Activated CD4-positive, alpha-beta T cell treated with anti-CD3 and anti-CD28 coated beads for 4 hours (primary cell): ENCODE measurements around the gene B4GALT1.
"Not testable (repeated sequence)": the region's sequence is repeated elsewhere in the genome, so short reads cannot be mapped to it uniquely, and the experiment has no call there.

Experiments used
- DNase-seq, 2 donors: peaks; one replicate each; pipeline ENCODE4 v3.0.0-alpha.2; 2020

Gene B4GALT1

DNA sequence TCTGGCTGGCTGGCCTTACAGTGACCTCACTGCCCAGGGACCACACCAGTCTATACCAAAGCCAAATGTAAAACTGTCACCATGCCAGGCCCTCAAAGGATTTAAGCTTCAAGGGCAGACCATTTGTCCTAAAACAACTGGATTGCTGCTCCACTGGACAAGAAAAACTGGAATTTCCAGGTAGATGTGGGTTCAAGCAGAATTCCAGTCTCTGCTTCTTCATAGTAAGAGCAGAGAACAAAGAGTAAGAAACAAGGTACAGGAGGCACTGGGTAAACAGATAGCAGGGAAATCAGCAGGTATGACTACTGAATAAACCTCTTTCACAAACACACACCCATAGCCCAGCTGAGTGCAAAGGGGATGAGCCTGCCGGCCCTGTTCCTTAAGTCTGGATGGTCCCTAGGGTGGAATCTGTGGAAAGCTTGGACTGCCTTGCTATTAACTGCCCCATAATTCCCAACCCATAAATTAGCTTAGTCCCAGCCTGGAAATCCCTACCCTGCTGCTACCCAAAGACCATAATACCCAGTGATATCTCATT lies 5.5 kb downstream of the B4GALT1 start:
- no peak for DNase-seq

DNA sequence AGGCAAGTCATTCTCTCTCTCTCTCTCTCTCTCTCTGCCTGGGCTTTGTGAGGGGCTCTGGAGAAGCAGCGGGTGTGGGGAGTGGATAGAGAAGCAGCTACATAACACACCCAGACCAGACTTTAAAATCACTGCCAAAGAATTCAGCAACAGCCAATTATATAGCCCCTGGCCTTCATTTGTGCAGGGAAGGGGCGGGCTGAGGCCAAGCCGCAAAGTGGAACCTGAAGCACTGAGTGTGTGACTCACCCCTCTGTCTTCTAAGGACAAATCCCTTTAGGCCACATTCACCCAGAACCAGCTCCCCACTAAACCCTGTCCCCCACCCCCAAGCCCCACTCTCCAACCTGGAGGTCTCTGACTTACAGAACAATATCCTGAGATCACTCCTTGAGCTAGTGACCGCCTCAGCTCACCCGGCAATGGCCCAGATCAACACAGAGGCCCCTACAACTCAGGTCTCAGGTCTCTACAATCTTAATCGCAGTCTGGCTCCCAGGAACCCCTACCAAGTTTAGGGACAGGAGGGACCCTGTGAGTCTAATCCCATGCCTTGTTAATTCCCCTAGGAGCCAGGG lies 6.0 kb downstream of the B4GALT1 start:
- peak in 1 of 2 donors; percentile 47 for DNase-seq

DNA sequence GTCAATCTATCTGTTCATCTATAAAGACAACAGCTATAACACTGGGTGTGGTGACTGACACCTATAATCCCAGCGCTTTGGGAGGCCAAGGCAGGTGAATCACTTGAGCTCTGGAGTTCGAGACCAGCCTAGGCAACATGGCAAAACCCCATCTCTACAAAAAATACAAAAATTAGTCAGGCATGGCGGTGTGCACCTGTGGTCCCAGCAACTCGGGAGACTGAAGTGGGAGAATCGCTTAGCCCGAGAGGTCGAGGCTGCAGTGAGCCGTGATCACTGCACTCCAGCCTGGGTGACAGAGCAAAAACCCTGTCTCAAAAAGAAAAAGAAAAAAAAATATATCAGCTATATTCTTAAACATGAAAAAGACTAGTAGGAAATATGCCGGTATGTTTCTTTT lies 6.7 kb downstream of the B4GALT1 start:
- not testable (repeated sequence) for DNase-seq

DNA sequence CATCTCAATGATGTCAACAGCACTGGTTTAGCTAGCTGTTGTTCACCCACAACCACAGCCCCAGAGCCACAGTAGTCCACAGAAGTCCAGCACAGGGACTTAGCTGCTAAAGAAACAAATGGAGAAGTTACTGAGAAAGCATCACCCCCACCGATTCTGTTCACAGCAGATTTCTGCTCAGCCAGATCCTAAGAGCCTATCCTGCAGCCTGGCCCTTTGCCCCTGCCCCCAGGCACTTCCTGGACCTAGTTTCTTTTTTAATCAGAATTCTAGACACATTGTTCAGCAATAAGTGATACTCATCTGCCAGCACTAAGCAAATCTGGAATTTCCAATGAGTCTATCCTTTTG lies 7.4 kb downstream of the B4GALT1 start:
- DNase-seq: peak; percentile 57 to 58

DNA sequence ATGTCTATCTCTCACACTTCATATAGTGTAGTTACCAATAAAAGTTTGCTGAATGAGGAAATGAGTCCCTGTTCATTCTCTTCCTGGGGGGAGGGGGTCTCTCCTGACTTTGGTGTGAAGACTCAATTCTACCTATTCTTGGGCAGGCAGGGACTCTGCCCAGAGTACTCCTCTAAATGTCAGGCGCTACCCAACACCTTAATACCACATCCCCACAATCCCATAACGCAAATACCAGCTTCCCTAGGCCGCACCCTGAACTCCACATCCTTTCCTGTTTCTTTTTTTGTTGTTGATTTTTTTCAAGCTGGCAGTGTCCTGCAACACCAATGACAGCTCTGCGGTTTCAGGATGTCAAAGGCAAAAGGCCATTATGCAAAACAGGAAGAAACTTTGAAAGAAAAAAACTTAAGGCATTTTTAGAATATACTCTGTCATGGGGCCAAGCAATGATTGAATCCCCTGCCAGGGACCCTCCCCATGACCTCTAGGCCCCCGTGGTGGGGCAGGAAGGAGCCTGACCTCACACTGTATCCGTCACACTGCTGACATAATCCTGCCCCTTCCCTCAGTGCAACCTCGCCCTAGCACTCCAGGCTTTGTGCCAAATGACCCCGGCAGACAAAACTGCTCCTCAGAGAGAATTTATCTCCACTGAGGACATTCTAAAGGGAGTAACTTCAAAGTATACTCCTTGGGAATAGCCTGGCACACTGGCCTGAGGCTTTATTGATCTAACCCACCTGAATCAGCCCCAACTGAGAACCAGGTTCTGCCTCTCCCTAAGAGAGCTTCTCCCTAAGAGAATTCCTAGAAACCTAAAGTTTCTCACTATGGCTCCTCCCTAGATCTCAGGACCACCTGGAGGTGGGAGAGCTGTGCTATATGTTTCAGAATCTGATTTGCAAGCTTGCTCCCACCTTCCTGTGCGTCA lies 8.0 kb downstream of the B4GALT1 start:
- DNase-seq: peak in 1 of 2 donors; percentile 22

DNA sequence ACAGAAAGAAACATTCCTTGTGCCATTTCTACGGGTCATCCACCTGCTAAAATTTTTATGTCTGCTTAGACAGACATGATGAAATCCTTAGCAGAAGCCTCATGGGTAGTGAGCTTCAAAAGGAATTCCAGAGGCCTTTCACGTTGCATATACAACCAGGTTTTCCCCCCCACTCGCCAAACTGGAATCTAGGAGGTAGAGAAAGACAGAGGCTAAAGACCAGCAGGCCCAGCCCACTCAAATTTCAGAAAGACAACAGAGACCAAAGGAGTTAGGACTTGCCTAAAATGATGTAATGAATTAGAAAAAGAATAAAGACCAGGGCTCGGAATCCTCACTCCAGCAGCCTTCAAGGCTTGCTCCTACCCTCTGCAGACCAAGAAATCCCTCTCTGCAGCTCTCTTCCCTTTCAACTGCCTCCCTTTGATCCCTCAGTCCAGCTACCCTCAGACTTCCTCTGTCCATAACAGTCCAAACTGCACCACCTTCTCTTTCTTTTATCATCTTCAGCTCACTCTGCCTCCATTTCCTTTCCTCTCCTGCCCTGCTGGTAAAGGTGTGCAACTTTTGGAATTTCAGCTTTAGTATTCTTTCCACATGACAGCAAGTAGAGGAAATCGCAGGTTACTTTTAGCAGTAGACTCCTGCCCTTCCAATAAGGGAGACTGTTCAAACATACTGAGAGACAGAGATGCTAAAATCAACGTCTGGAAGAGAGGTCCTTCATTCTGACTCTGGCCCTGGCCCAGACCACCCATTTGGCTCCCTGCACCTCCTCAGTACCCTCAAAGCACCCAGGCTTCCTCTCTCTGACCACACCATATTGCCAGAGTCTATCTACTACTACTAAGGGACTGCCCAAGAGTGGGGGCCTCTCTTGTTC lies 8.9 kb downstream of the B4GALT1 start:
- DNase-seq: no peak

DNA sequence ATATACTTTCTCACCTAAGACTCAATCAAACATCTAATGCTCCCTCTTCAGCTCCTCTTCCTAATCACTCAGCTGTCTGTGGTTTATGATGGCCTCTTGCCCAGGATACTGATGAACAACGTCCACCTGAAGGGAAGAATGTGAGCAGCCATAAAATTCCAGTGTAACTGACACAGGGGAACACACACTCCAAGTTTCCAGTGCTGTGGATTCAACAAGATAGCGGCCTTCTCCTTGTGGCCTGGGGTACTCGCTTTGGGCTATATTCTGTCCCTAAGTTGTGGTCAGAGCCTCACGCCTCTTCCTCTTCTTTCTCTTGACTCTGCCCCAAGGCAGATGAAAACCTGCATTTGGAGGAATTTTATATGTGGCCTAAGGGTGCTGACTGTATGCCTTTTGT lies 11.7 kb downstream of the B4GALT1 start:
- no peak for DNase-seq

DNA sequence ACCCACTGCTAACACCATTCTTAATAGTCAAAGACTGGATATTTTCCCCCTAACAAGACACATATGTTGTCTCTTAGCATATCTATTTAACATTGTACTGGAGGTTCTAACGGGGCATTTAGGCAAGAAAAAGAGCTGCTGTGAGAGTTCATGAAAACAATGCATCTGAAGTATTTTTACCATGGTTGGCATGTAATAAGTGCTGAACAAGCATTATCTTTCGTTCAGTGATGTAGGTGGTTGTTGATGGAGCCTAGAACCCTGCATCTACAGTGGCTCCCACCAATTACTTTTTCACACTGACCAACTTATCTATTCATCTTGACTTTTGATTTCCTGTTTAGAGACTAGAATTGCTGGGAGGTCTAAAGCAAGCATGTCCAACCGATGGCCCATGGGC lies 12.8 kb downstream of the B4GALT1 start:
- DNase-seq: no peak

DNA sequence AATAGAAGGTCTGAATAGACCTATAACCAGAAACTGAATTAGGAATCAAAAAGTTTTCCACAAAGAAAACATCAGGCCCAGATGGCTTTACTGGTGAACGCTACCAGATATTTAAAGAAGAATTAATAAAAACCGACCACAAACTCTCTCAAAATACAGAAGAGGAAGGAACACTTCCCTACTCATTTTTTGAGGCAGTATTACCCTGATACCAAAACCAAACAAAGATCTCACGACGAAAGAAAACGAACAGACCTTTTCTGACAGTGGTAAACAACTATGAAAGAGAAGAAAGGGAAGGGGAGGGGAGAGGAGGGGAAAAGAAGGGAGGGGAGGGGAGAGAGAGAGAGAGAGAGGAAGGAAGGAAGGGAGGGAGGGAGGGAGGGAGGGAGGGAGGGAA lies 13.5 kb downstream of the B4GALT1 start:
- DNase-seq: no peak

DNA sequence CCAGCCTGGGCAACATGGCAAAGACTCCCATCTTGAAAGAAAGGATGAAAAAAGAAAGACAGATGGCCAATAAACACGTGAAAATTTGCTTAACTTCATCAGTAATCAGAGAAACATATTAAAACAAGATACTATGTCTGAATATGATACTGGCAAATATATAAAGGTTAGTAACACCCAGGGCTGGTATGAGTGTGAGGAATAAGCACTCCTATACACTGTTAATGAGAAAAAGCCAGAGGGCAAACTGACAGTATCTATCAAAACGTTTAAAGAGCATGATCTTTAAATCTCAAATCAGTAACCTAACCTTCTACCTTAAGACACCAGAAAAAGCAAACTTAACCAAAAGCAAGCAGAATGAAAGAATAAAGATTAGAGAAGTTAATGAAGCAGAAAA lies 14.1 kb downstream of the B4GALT1 start:
- no peak for DNase-seq

DNA sequence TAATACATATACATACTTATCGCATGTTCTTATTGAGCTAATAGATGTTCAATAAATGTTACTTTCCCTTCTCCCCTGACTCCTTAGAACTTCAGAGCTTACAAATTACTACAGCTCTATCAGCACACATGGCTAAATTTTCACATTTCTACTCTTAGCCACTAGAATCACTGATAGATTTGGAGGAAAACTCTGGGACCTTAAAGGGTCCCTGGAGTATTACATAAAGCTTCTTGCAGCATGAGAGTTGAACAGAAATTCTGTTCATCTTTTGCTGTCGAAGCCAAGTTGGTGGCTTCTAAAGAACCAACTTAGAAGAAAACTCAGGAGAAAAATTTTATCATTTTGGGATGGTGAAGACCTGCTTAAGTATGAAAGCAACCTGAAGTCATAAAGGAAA lies 15.5 kb downstream of the B4GALT1 start:
- no peak for DNase-seq

DNA sequence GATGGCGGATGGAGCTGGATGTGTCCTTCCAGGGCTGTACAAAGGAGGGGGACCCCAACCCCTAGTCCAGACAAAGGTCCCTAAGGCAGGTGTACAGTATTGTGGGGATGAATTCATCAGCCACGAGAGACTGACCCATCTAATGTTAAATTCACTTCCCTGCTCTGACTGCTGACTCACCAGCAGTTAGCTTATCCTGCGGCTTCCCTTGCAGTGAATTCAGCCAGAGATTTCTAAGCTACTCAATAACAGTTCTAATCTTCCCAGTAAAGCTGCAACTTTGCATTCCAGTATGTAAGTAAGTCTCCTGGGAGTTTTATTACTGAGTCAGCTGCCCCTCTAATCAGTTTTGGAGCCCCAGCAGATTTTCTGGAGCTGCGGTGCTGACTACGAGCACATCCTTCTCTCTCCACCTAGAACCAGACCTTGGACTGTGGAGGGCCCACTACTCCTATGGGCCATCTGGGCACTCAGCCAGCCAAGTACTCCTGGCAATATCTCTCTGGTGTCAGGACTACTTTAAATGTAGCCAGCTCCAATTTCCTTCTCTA lies 16.1 kb downstream of the B4GALT1 start:
- no peak for DNase-seq

DNA sequence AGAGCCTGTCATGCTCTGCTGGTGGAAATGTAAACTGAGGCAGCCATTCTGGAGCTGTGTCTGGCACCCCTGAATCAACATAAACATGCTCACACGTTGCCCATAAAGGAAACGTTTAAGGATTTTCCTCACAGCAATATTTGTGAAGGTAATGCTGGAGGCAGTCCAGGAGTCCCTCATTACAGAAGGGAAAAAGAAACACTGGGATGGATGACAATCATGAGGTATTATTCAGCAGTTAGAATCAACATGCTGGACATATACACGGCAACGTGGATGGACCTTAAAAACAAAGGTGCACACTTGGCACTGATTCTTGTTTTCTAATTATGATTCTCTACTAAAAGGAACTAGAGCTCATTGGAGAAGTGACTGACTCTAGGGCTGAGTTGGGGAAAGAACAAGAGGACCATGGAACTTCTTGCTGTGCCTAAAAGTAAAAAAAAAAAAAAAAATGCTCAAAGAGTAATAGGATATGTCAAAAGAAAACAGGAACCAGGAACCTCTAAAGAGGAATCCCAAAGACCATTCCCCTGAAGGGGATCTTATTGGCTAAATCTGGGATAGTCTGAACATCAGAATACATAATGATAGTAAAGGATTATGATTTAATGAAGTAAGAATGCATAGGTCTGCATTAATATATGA lies 18.6 kb downstream of the B4GALT1 start:
- no peak for DNase-seq

DNA sequence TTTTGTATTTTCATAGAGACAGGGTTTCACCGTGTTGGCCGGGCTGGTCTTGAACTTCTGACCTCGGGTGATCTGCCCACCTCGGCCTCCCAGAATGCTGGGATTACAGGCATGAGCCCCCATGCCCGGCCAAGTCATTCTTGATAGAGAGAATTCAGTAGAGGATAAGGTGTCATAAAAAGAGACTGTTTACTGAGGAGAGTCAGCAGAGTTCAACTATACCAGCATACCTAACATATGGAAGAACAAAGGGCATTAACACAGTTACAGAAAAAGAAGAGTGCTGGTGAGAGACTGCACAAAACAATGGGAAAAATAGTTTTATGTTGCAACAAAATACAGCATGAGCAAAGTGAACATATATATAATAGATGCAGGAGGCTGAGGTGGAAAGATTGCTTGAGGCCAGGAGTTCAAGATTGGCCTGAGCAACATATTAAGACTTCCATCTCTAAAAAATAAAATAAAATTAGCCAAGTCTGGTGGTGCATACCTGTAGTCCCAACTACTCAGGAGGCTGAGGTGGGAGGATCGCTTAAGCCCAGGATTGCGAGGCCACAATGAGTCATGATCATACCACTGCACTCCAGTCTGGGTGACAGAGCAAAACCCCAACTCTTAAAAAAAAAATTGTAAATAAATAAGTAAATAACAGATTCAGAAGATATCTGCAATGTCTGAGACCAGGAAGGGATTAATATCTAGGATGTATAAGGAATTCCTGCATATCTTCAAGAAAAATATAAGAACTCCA lies 19.5 kb downstream of the B4GALT1 start:
- no peak for DNase-seq

DNA sequence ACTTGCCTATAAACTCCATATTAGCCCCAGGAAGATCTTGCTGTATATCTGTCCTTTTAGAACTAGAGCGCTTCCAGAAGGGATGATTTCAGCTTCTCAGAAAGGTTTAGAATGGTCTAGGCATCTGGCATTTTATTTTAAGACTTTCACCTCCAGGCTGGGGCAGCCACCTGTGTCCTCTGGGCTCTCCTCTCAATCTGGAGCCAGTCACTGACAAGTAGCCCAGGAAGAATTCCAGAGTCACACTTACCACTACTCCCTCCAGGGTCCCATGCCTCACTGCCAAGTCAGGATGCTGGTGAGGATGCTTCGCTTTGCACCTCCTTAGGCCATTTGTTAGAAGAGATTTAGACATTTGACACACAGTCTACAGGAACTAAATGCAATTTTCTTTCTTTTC lies 20.8 kb downstream of the B4GALT1 start:
- no peak for DNase-seq

DNA sequence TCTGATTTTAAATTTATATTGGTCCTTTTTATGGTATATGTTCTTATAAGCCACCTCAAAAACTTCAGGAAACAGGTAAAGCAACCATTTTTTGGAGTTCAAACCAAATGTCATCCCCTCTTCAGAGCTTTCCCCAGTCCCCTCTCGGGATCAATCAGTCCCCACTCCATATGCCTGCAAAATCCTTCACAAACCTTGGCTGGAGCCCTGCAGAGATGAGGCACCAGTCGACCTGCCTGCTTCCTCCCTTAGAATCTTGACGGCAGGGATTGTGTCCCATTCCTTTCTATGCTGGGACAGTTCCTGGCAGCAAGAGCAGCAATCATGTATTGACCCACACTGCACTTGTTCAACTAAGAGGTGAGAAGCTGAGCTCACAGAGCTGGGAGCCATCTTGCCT lies 22.6 kb downstream of the B4GALT1 start:
- no peak for DNase-seq

DNA sequence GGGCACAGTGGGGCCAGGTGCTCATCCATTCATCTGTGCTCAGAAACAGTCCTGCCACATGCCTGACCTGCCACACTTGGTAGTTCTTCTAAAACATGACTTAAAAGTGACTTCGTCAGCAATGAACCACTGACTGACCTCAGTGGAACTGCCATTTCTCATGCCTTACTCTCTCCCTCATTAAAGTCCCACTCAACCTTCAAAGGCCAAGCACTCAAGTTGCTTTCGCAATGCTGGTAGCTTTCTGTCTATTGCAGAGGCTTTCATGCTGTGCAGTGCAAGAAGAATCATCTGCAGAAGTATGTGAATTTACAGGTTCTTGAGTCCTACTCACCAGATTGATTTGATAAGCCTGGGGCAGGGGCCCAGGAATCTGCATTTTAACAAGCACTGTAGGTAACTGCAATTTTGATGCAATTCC lies 23.9 kb downstream of the B4GALT1 start:
- no peak for DNase-seq

DNA sequence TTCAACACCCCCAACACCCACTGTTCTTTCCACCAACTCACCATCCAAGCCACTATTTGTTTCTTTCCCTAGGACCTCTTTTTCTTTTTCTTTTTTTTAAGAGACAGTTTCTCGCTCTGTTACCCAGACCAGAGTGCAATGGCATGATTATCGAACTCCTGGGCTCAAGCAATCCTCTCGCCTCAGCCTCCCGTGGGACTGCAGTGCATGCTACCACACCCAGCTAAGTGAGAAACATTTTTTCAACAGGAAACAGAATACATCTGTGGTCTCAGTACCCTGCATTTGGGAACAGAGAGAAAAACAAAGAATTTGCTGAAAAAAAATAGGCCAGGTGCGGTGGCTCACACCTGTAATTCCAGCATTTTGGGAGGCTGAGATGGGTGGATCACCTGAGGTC lies 24.6 kb downstream of the B4GALT1 start:
- no peak for DNase-seq

DNA sequence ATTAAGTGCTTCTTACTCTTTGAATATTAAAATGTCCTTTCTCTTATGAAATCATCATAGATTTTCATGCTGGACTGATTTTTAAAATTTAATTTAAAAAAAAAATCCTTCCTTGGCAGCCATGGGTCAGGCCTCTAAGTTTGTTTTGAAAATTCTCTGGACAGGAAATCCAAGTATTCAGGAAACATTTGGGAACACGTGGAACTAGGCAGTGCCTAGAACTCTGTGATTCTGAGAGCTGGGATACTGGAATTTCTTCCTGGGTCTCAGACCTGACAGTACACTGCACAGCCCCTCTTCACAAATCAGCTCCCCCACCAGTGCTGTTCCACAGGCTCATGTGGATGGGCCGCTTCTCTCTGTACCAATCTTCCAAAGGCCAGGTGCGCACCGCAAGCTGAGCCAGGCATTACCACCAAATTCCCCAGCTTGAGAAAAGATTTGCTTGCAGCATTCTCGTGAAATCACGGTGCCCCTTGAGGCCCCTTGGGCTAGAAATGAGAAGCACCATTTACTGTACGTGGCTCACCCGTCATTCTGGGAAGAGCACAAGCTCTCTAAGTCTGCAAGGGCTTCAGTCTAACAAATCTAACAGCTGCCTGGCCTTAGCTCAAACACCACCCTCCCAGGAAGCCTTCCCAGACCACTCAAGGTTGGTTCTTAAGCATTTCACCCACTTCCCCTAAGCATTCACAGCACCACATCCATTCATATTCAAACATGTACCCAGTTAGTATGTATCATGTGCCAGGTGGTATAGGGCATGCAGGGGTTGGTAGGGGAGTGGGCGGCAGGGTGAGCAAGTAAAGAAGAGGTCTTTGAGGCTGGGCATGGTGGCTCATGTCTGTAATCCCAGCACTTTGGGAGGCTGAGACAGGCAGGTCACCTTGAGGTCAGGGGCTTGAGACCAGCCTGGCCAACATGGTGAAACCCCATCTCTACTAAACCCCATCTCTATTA lies 26.5 kb downstream of the B4GALT1 start:
- no peak for DNase-seq
